ENCODE data around the gene NDUFAF3.

- no peak for TF ChIP-seq REST (IDR thresholded peaks at IDR 0.05; ENCODE audit: low read depth)
- TF ChIP-seq EP300 (IDR thresholded peaks at IDR 0.05; ENCODE audit: borderline replicate concordance): peak; percentile 34; the same call in 1 of the 2 replicates
- peak; percentile 97 for TF ChIP-seq MAX (IDR thresholded peaks at IDR 0.05)
- TF ChIP-seq RAD21 (IDR thresholded peaks at IDR 0.05; ENCODE audit: low read depth): 0 out of 2 replicates have a peak, but pooled peaks have one; percentile 11
- TF ChIP-seq TCF12 (IDR thresholded peaks at IDR 0.05; ENCODE audit: low read depth): peak; percentile 67
- TF ChIP-seq EGR1 (IDR thresholded peaks at IDR 0.05): peak; percentile 86
- peak; percentile 88 for TF ChIP-seq TAF1 (IDR thresholded peaks at IDR 0.05; ENCODE audit: low read depth)
- peak; percentile 69 for TF ChIP-seq CREB1 (IDR thresholded peaks at IDR 0.05; ENCODE audit: low read depth)
- TF ChIP-seq TEAD4 (IDR thresholded peaks at IDR 0.05): 0 out of 2 replicates have a peak, but pooled peaks have one; percentile 5
- TF ChIP-seq FOXM1 (IDR thresholded peaks at IDR 0.05; ENCODE audit: borderline replicate concordance, low read depth): 0 out of 2 replicates have a peak, but pooled peaks have one; percentile 46
- 0 out of 2 replicates have a peak, but pooled peaks have one; percentile 1 for TF ChIP-seq CEBPB (IDR thresholded peaks at IDR 0.05)
- peak; percentile 84 for TF ChIP-seq YY1 (IDR thresholded peaks at IDR 0.05; ENCODE audit: low read depth)
- peak; percentile 99 for TF ChIP-seq USF1 (IDR thresholded peaks at IDR 0.05)
- TF ChIP-seq ZBTB7A (IDR thresholded peaks at IDR 0.05; ENCODE audit: low read depth): peak; percentile 81; the same call in 1 of the 2 replicates
Observed at GRCh38 chr3:49007068-49007770, 14.7 kb upstream of the NDUFAF3 start, which contains the start of gene WDR6.
